ENCODE measurements around the gene NEO1.

DNA sequence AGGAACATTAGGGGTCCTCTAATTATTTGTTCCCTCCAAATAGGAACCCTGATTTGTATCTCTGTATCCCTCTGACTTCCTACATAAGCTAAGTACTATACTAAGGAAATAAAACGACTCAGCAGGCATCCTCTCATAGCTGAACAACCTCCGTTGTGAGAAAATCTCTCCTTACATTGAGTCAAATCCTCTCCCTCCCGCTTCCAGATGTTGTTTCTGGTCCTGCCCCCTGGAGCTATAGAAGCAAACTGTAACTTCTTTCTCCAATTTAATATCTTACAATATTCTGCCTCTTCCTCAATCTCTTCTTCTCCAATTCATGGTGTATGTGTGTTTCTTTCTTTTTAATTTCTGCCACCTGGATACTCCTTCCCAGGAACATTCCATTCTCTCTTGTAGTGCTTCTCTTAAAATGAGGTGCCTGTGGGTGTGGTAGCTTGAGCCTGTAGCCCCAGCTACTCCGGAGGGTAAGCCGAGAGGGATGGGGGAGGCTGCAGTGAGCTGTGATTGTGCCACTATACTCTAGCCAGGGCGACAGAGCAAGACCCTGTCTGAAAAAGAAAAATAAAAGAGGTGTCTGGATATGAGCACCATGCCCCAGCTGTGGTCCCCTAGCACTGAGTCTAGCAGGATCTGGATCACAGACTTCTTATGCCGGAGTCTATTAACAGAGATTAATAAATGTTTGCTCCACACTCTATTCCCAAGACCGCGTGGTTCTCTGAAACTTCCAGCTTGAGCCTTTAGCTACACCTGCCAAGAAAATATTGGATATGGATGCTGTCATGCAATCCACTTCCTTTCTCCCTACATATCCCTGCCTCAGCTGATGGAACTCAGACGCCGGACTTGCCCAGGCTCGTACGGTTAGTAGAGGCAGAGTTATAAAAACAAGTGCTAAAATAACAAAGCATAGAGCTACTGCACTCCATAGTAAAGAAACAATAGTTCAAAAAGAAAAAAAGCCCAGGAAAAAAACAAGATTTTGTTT, 42.9 kb upstream of the NEO1 start:
- TF ChIP-seq, protein P1, sequence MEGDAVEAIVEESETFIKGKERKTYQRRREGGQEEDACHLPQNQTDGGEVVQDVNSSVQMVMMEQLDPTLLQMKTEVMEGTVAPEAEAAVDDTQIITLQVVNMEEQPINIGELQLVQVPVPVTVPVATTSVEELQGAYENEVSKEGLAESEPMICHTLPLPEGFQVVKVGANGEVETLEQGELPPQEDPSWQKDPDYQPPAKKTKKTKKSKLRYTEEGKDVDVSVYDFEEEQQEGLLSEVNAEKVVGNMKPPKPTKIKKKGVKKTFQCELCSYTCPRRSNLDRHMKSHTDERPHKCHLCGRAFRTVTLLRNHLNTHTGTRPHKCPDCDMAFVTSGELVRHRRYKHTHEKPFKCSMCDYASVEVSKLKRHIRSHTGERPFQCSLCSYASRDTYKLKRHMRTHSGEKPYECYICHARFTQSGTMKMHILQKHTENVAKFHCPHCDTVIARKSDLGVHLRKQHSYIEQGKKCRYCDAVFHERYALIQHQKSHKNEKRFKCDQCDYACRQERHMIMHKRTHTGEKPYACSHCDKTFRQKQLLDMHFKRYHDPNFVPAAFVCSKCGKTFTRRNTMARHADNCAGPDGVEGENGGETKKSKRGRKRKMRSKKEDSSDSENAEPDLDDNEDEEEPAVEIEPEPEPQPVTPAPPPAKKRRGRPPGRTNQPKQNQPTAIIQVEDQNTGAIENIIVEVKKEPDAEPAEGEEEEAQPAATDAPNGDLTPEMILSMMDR (IDR thresholded peaks at IDR 0.05), result no peak
- no peak for TF ChIP-seq POLR2A (IDR thresholded peaks at IDR 0.05)
